GM12874 (cell line): ENCODE measurements around the gene C1orf174.

Source experiments
- TF ChIP-seq, protein P1 (sequence below): IDR thresholded peaks from 2 replicates; pipeline ENCODE4 v1.5.1; 2011; ENCODE audit warnings: low read depth, mild to moderate bottlenecking, control low read depth, low read length, moderate library complexity; ENCODE audit not compliant: insufficient read depth

The C1orf174 gene

DNA sequence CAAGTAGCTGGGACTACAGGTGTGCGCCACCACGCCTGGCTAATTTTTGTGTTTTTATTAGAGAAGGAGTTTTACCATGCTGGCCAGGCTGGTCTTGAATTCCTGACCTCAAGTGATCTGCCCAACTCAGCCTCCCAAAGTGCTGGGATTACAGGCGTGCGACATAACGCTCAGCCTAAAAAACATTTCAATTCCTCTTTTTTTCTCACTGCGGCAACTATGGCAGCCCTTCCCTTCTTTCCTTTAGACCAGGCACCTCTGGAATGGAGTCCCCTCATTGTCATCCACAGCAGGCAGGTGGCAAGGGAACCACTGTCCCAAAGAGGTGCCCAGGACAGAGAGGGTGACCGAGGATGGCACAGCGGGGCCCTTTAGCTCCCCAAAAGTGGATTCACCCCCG lies 57.2 kb downstream of the C1orf174 start:
- TF ChIP-seq, protein P1, sequence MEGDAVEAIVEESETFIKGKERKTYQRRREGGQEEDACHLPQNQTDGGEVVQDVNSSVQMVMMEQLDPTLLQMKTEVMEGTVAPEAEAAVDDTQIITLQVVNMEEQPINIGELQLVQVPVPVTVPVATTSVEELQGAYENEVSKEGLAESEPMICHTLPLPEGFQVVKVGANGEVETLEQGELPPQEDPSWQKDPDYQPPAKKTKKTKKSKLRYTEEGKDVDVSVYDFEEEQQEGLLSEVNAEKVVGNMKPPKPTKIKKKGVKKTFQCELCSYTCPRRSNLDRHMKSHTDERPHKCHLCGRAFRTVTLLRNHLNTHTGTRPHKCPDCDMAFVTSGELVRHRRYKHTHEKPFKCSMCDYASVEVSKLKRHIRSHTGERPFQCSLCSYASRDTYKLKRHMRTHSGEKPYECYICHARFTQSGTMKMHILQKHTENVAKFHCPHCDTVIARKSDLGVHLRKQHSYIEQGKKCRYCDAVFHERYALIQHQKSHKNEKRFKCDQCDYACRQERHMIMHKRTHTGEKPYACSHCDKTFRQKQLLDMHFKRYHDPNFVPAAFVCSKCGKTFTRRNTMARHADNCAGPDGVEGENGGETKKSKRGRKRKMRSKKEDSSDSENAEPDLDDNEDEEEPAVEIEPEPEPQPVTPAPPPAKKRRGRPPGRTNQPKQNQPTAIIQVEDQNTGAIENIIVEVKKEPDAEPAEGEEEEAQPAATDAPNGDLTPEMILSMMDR = no peak

DNA sequence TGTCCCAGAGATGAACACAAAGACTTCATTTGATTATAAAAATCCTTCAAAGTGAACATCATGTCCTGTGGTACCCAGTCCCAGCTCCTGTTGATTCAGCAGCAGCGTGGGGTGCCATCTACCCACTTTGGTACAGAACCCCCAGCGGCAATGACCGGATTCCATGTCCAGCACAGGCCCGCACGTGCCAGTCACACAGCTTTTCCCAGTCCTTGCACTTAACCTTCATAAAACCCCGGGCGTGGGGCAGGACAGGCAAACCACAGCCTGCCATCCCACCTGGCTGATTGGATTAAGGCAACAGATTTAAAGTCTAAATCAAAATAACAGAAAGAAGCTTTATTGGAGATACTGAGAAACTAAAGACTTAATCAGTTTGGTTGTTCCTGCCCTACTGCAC lies 58.6 kb downstream of the C1orf174 start:
- TF ChIP-seq, protein P1 = no peak
